ENCODE measurements around the gene ARL3.
"Not testable (repeated sequence)": the region's sequence is repeated elsewhere in the genome, so short reads cannot be mapped to it uniquely, and the experiment has no call there.

DNA sequence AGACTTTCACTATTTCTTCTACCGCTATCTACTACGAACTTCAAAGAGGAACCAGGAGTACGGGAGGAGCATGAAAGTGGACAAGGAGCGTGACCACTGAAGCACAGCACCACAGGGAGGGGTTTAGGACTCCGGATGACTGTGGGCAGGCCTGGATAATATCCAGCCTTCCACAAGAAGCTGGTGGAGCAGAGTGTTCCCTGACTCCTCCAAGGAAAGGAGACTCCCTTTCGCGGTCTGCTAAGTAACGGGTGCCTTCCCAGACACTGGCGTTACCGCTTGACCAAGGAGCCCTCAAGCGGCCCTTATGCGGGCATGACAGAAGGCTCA, 44.7 kb upstream of the ARL3 start:
- not testable (repeated sequence) for TF ChIP-seq POLR2A (IDR thresholded peaks at IDR 0.05; ENCODE audit: low read depth, low read length); MXI1 (IDR thresholded peaks at IDR 0.05; ENCODE audit: borderline replicate concordance, low read depth, low read length); MAZ (IDR thresholded peaks at IDR 0.05; ENCODE audit: borderline replicate concordance, low read depth, low read length); CEBPB (IDR thresholded peaks at IDR 0.05; ENCODE audit: low read depth, low read length); RAD21 (IDR thresholded peaks at IDR 0.05; ENCODE audit: low read length); NFE2L2 (IDR thresholded peaks at IDR 0.05; ENCODE audit: low read depth, low read length); FOS (IDR thresholded peaks at IDR 0.05; ENCODE audit: low read depth, low read length); RFX5 (IDR thresholded peaks at IDR 0.05; ENCODE audit: low read depth, low read length)
- TF ChIP-seq, protein P1, sequence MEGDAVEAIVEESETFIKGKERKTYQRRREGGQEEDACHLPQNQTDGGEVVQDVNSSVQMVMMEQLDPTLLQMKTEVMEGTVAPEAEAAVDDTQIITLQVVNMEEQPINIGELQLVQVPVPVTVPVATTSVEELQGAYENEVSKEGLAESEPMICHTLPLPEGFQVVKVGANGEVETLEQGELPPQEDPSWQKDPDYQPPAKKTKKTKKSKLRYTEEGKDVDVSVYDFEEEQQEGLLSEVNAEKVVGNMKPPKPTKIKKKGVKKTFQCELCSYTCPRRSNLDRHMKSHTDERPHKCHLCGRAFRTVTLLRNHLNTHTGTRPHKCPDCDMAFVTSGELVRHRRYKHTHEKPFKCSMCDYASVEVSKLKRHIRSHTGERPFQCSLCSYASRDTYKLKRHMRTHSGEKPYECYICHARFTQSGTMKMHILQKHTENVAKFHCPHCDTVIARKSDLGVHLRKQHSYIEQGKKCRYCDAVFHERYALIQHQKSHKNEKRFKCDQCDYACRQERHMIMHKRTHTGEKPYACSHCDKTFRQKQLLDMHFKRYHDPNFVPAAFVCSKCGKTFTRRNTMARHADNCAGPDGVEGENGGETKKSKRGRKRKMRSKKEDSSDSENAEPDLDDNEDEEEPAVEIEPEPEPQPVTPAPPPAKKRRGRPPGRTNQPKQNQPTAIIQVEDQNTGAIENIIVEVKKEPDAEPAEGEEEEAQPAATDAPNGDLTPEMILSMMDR (conservative IDR thresholded peaks at IDR 0.05; ENCODE audit: low read depth, low read length): not testable (repeated sequence)
- TF ChIP-seq, protein P2, sequence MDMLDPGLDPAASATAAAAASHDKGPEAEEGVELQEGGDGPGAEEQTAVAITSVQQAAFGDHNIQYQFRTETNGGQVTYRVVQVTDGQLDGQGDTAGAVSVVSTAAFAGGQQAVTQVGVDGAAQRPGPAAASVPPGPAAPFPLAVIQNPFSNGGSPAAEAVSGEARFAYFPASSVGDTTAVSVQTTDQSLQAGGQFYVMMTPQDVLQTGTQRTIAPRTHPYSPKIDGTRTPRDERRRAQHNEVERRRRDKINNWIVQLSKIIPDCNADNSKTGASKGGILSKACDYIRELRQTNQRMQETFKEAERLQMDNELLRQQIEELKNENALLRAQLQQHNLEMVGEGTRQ (IDR thresholded peaks at IDR 0.05; ENCODE audit: low read depth, low read length): not testable (repeated sequence)
- TF ChIP-seq, protein P3, sequence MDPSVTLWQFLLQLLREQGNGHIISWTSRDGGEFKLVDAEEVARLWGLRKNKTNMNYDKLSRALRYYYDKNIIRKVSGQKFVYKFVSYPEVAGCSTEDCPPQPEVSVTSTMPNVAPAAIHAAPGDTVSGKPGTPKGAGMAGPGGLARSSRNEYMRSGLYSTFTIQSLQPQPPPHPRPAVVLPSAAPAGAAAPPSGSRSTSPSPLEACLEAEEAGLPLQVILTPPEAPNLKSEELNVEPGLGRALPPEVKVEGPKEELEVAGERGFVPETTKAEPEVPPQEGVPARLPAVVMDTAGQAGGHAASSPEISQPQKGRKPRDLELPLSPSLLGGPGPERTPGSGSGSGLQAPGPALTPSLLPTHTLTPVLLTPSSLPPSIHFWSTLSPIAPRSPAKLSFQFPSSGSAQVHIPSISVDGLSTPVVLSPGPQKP (IDR thresholded peaks at IDR 0.05; ENCODE audit: borderline replicate concordance, low read depth, low read length): not testable (repeated sequence)

Measured in IMR-90 (cell line).